Loucy (cell line): Measurements from ENCODE around the gene UVSSA.

Experiments
- H2AFZ ChIP-seq: fragments of 200-600 bp; sonication (generic); 2 replicates; pipeline ENCODE4 v1.6.0; 2016; ENCODE audit warnings: antibody characterized with exemption, mild to moderate bottlenecking, low read length, moderate library complexity
- H3F3A ChIP-seq: fragments of 200-600 bp; 2 replicates; pipeline ENCODE4 v1.6.0; 2016; ENCODE audit warnings: antibody characterized with exemption, low read depth, mild to moderate bottlenecking
- H3K27me3 ChIP-seq: fragments of 200-600 bp; sonication (generic); 2 replicates; pipeline ENCODE4 v1.6.1; 2014; ENCODE audit warnings: low read length, mild to moderate bottlenecking; ENCODE audit not compliant: insufficient read depth, poor library complexity, severe bottlenecking
- H3K36me3 ChIP-seq: fragments of 200-600 bp; sonication (generic); 2 replicates; pipeline ENCODE4 v1.6.1; 2016; ENCODE audit warnings: low read length; ENCODE audit not compliant: insufficient read depth
- H3K4me1 ChIP-seq: fragments of 200-600 bp; sonication (generic); 2 replicates; pipeline ENCODE4 v1.5.1; 2014; ENCODE audit warnings: low read length, mild to moderate bottlenecking; ENCODE audit not compliant: insufficient read depth, poor library complexity, severe bottlenecking
- H3K4me2 ChIP-seq: fragments of 200-600 bp; sonication (generic); 2 replicates; pipeline ENCODE4 v1.6.0; 2014; ENCODE audit warnings: antibody characterized with exemption, low read length, low read depth, mild to moderate bottlenecking; ENCODE audit not compliant: poor library complexity, severe bottlenecking
- H3K4me3 ChIP-seq: fragments of 200-600 bp; sonication (generic); 2 replicates; pipeline ENCODE4 v1.5.1; 2014; ENCODE audit warnings: low read length, mild to moderate bottlenecking, mixed read lengths; ENCODE audit not compliant: poor library complexity, severe bottlenecking
- H3K79me2 ChIP-seq: fragments of 200-600 bp; sonication (generic); 2 replicates; pipeline ENCODE4 v1.6.1; 2014; ENCODE audit warnings: low read length; ENCODE audit not compliant: insufficient read depth
- H3K9ac ChIP-seq: fragments of 200-600 bp; sonication (generic); 2 replicates; pipeline ENCODE4 v1.6.0; 2014; ENCODE audit warnings: mild to moderate bottlenecking, low read depth, low read length, moderate library complexity; ENCODE audit not compliant: poor library complexity, severe bottlenecking
- H3K9me2 ChIP-seq: fragments of 200-600 bp; sonication (generic); replicated peaks from 2 replicates; pipeline ENCODE4 v1.6.1; 2016; ENCODE audit warnings: low read depth, low read length, mixed read lengths
- H3K9me3 ChIP-seq: fragments of 200-600 bp; sonication (generic); 2 replicates; pipeline ENCODE4 v1.6.1; 2014; ENCODE audit warnings: mild to moderate bottlenecking, antibody characterized with exemption, low read length, low read depth; ENCODE audit not compliant: insufficient read depth
- H4K20me1 ChIP-seq: fragments of 200-600 bp; sonication (generic); 2 replicates; pipeline ENCODE4 v1.6.0; 2014; ENCODE audit warnings: antibody characterized with exemption, low read length, mild to moderate bottlenecking; ENCODE audit not compliant: insufficient read depth, poor library complexity, severe bottlenecking
- CTCF ChIP-seq: fragments of 200-600 bp; sonication (generic); conservative IDR thresholded peaks from 2 replicates; pipeline ENCODE4 v1.5.1; 2014; ENCODE audit warnings: mild to moderate bottlenecking, antibody characterized with exemption, low read length
- EZH2phosphoT487 ChIP-seq: fragments of 200-600 bp; IDR thresholded peaks from 2 replicates; pipeline ENCODE4 v1.6.1; 2018; ENCODE audit warnings: antibody characterized with exemption, mild to moderate bottlenecking, moderate library complexity, borderline replicate concordance

Gene UVSSA

GRCh38 chr4:1348746-1349145 is 1.7 kb downstream of the UVSSA start:
- Histone ChIP-seq H4K20me1 (peaks cover 4% of the 10 kb centered on the region), H3K79me2 (peaks cover 25% of the 10 kb centered on the region), H3K9ac (peak overlapping the region; percentile 77), H3K4me2 (peak overlapping the region; percentile 92), H3K4me1 (peaks cover 29% of the 10 kb centered on the region), H2AFZ (no peak overlapping the region), H3K27me3 (no peaks in the 10 kb centered on the region), H3K9me2 (no peaks in the 10 kb centered on the region), H3K36me3 (no peaks in the 10 kb centered on the region), H3K4me3 (peak overlapping the region; percentile 73), H3F3A (no peaks in the 10 kb centered on the region), H3K9me3 (no peaks in the 10 kb centered on the region)
- TF ChIP-seq EZH2phosphoT487 (no peak), CTCF (no peak)

- Histone ChIP-seq H4K20me1 (peaks cover 4% of the 10 kb centered on the region), H3K4me3 (no peak overlapping the region), H3K4me1 (peaks cover 29% of the 10 kb centered on the region), H2AFZ (no peak overlapping the region), H3K9ac (peak overlapping the region; percentile 35), H3F3A (no peaks in the 10 kb centered on the region), H3K9me3 (no peaks in the 10 kb centered on the region), H3K36me3 (no peaks in the 10 kb centered on the region), H3K4me2 (peak overlapping the region; percentile 92), H3K9me2 (no peaks in the 10 kb centered on the region), H3K27me3 (no peaks in the 10 kb centered on the region), H3K79me2 (peaks cover 25% of the 10 kb centered on the region)
- no peak for TF ChIP-seq EZH2phosphoT487
- TF ChIP-seq CTCF, result no peak
Observed at GRCh38 chr4:1349359-1350168, 2.6 kb downstream of the UVSSA start.

GRCh38 chr4:1350169-1350520 is 3.1 kb downstream of the UVSSA start:
- TF ChIP-seq EZH2phosphoT487, result no peak
- no peak for TF ChIP-seq CTCF
- H3K4me3 ChIP-seq, result no peak overlapping the region
- peak overlapping the region; percentile 35 for H3K9ac ChIP-seq
- peaks cover 29% of the 10 kb centered on the region for H3K4me1 ChIP-seq
- no peaks in the 10 kb centered on the region for H3F3A ChIP-seq
- H3K36me3 ChIP-seq, result no peaks in the 10 kb centered on the region; the same call in 1 of the 2 replicates
- H3K9me3 ChIP-seq, result no peaks in the 10 kb centered on the region
- peak overlapping the region; percentile 92 for H3K4me2 ChIP-seq
- H3K79me2 ChIP-seq, result peaks cover 19% of the 10 kb centered on the region
- H3K27me3 ChIP-seq, result no peaks in the 10 kb centered on the region
- H4K20me1 ChIP-seq, result peaks cover 4% of the 10 kb centered on the region
- H2AFZ ChIP-seq, result no peak overlapping the region
- no peaks in the 10 kb centered on the region for H3K9me2 ChIP-seq
